HFFc6 (cell line): ENCODE data around the gene SUB1. TPM values are rescaled to one million over a fixed set of nuclear protein-coding genes. Genes with fewer than 3 reads are reported as not detected.

ENCODE experiments used
- DNase-seq: peaks from one replicate; pipeline ENCODE4 v3.0.0-alpha.2; 2018
- H3K27ac Mint-ChIP-seq: 2 replicates; pipeline ENCODE4 v1.8.0; 2020; ENCODE audit warnings: mild to moderate bottlenecking, mixed read lengths
- H3K27me3 Mint-ChIP-seq: 2 replicates; pipeline ENCODE4 v1.8.0; 2021; ENCODE audit warnings: mild to moderate bottlenecking, moderate library complexity, mixed read lengths; ENCODE audit not compliant: insufficient read depth
- H3K36me3 Mint-ChIP-seq: 2 replicates; pipeline ENCODE4 v1.8.0; 2021; ENCODE audit warnings: low read depth, mixed read lengths
- H3K4me1 Mint-ChIP-seq: 2 replicates; pipeline ENCODE4 v1.8.0; 2020; ENCODE audit warnings: low read depth, mixed read lengths
- H3K4me3 Mint-ChIP-seq: 2 replicates; pipeline ENCODE4 v1.8.0; 2020; ENCODE audit warnings: mild to moderate bottlenecking, moderate library complexity, mixed read lengths
- H3K9me3 Mint-ChIP-seq: 2 replicates; pipeline ENCODE4 v1.8.0; 2020; ENCODE audit warnings: mild to moderate bottlenecking, mixed read lengths
- CTCF ChIP-seq: fragments of 200-600 bp; sonication (generic); IDR thresholded peaks from 2 replicates; pipeline ENCODE4 v1.5.0; 2021; ENCODE audit warnings: antibody characterized with exemption, mild to moderate bottlenecking
- total RNA-seq, 6 experiments: library from RNA; stranded (reverse); fragmentation: NEBNext Ultra II Directional; extraction: Animal tissue kit (Norgen Biotek cat#: 25700); gene quantifications; 2 replicates in 1 of 6; 3 replicates in 5 of 6; pipeline ENCODE4 v1.2.3, GENCODE V29; 2021

The SUB1 gene
- total RNA-seq, 6 experiments from 2014 or later = 288 to 354 (median 319) TPM

GRCh38 chr5:32587067-32587551 lies 1.8 kb downstream of the SUB1 start:
- no peaks in the 10 kb centered on the region; the same call in 1 of the 2 replicates for H3K27me3 Mint-ChIP-seq
- H3K9me3 Mint-ChIP-seq = no peaks in the 10 kb centered on the region
- peak overlapping the region; percentile 99 for H3K4me3 Mint-ChIP-seq
- no peak overlapping the region for H3K27ac Mint-ChIP-seq
- no peak for DNase-seq
- no peak for TF ChIP-seq CTCF
- peaks cover 11% of the 10 kb centered on the region for H3K36me3 Mint-ChIP-seq
- peaks cover 48% of the 10 kb centered on the region for H3K4me1 Mint-ChIP-seq

- Mint-ChIP-seq H3K36me3 (peaks cover 26% of the 10 kb centered on the region), H3K4me1 (peaks cover 49% of the 10 kb centered on the region), H3K9me3 (no peaks in the 10 kb centered on the region), H3K27me3 (no peaks in the 10 kb centered on the region; the same call in 1 of the 2 replicates), H3K4me3 (no peak overlapping the region), H3K27ac (no peak overlapping the region)
- DNase-seq = no peak
- TF ChIP-seq CTCF = no peak
Observed at GRCh38 chr5:32589416-32589815, 4.1 kb downstream of the SUB1 start.

- peak; percentile 93 for TF ChIP-seq CTCF
- DNase-seq = peak; percentile 51
- peaks cover 29% of the 10 kb centered on the region for H3K36me3 Mint-ChIP-seq
Observed at GRCh38 chr5:32589942-32590869, 4.8 kb downstream of the SUB1 start.

GRCh38 chr5:32595118-32595517 lies 9.8 kb downstream of the SUB1 start:
- Mint-ChIP-seq H3K36me3 (peaks cover 54% of the 10 kb centered on the region), H3K27ac (peak overlapping the region; percentile 34; the same call in 1 of the 2 replicates), H3K27me3 (no peaks in the 10 kb centered on the region), H3K4me1 (peaks cover 73% of the 10 kb centered on the region), H3K9me3 (no peaks in the 10 kb centered on the region), H3K4me3 (no peak overlapping the region)
- no peak for TF ChIP-seq CTCF
- no peak for DNase-seq

More at GRCh38 chr5:32589942-32590869, 4.8 kb downstream of the SUB1 start:
- no peak overlapping the region for H3K4me3 Mint-ChIP-seq
- H3K9me3 Mint-ChIP-seq = no peaks in the 10 kb centered on the region
- 0 out of 2 replicates have a peak overlapping the region, but pooled peaks have one; percentile 28 for H3K27ac Mint-ChIP-seq
- peaks cover 45% of the 10 kb centered on the region for H3K4me1 Mint-ChIP-seq
- no peaks in the 10 kb centered on the region; the same call in 1 of the 2 replicates for H3K27me3 Mint-ChIP-seq

- H3K27ac Mint-ChIP-seq = peak overlapping the region; percentile 25
- H3K9me3 Mint-ChIP-seq = no peaks in the 10 kb centered on the region
- H3K4me1 Mint-ChIP-seq = peaks cover 89% of the 10 kb centered on the region
Observed at GRCh38 chr5:32597041-32597629, 11.8 kb downstream of the SUB1 start.

More at GRCh38 chr5:32597041-32597629, 11.8 kb downstream of the SUB1 start:
- TF ChIP-seq CTCF = no peak
- H3K36me3 Mint-ChIP-seq = peaks cover 61% of the 10 kb centered on the region
- H3K4me3 Mint-ChIP-seq = no peak overlapping the region; the same call in 1 of the 2 replicates
- DNase-seq = no peak
- no peaks in the 10 kb centered on the region for H3K27me3 Mint-ChIP-seq
